ENCODE data around the gene ADAM19.

Gene ADAM19

GRCh38 chr5:157463081-157463480, 112.5 kb downstream of the ADAM19 start:
- Mint-ChIP-seq H3K36me3 (ENCODE audit: low read depth) (no peaks in the 10 kb centered on the region), H3K4me1 (peaks cover 25% of the 10 kb centered on the region), H3K9me3 (no peaks in the 10 kb centered on the region), H3K27me3 (ENCODE audit: low read depth) (peaks cover 48% of the 10 kb centered on the region), H3K27ac (no peak overlapping the region), H3K4me3 (no peak overlapping the region)
- no peak for TF ChIP-seq CTCF (IDR thresholded peaks at IDR 0.05; ENCODE audit: unreplicated experiment in 3 of 3)

- Mint-ChIP-seq H3K4me3 (peak overlapping the region; percentile 68 to 76 (median 73)), H3K27me3 (ENCODE audit: low read depth) (peaks cover 47% of the 10 kb centered on the region), H3K36me3 (ENCODE audit: low read depth) (no peaks in the 10 kb centered on the region), H3K9me3 (no peaks in the 10 kb centered on the region), H3K4me1 (peaks cover 25% of the 10 kb centered on the region), H3K27ac (no peak overlapping the region)
- TF ChIP-seq CTCF (IDR thresholded peaks at IDR 0.05; ENCODE audit: unreplicated experiment in 3 of 3), result no peak
Observed at GRCh38 chr5:157460921-157461792, 114.4 kb downstream of the ADAM19 start.

- Mint-ChIP-seq H3K27me3 (ENCODE audit: low read depth) (peaks cover 47% of the 10 kb centered on the region), H3K36me3 (ENCODE audit: low read depth) (no peaks in the 10 kb centered on the region), H3K27ac (no peak within 1 kb of the TSS), H3K9me3 (no peaks in the 10 kb centered on the region), H3K4me3 (peak within 1 kb of the TSS; percentile 68 to 76 (median 73)), H3K4me1 (peaks cover 25% of the 10 kb centered on the region)
- TF ChIP-seq CTCF (IDR thresholded peaks at IDR 0.05; ENCODE audit: unreplicated experiment in 3 of 3), result no peak
Observed at GRCh38 chr5:157459715-157460599, 115.6 kb downstream of the ADAM19 start, which contains the start of gene NIPAL4. Gene NIPAL4 (plus strand): TSS chr5:157460213. CDS start chr5:157460321, 108 bp downstream.

- peaks cover 16% of the 10 kb centered on the region for H3K4me1 Mint-ChIP-seq
- no peak overlapping the region for H3K27ac Mint-ChIP-seq
- H3K27me3 Mint-ChIP-seq (ENCODE audit: low read depth), result peaks cover 42% of the 10 kb centered on the region
- H3K36me3 Mint-ChIP-seq (ENCODE audit: low read depth), result no peaks in the 10 kb centered on the region
- no peak for TF ChIP-seq CTCF (IDR thresholded peaks at IDR 0.05; ENCODE audit: unreplicated experiment in 3 of 3)
- peak overlapping the region in 2 of 3 experiments; percentile 9 to 17 for H3K4me3 Mint-ChIP-seq
- H3K9me3 Mint-ChIP-seq, result no peaks in the 10 kb centered on the region
Observed at GRCh38 chr5:157458835-157459234, 116.7 kb downstream of the ADAM19 start.

GRCh38 chr5:157457391-157457790, 118.2 kb downstream of the ADAM19 start:
- Mint-ChIP-seq H3K36me3 (ENCODE audit: low read depth) (no peaks in the 10 kb centered on the region), H3K4me1 (peaks cover 15% of the 10 kb centered on the region), H3K27me3 (ENCODE audit: low read depth) (peaks cover 38% of the 10 kb centered on the region), H3K27ac (no peak overlapping the region), H3K9me3 (no peaks in the 10 kb centered on the region), H3K4me3 (no peak overlapping the region)
- TF ChIP-seq CTCF (IDR thresholded peaks at IDR 0.05; ENCODE audit: unreplicated experiment in 3 of 3), result no peak

Measured in nephron (organoid).